Ovary (tissue), 3 donors: ENCODE results near the gene KRT31.

Experiments
- CTCF ChIP-seq, 3 donors: fragments of 450-650 bp in 2 of 3; fragments of 200-600 bp in 1 of 3; IDR thresholded peaks; one replicate each; pipeline versions ENCODE4 v1.5.1 to v1.8.0; 2016 to 2022; ENCODE audit warnings: antibody characterized with exemption in 3 of 3, mild to moderate bottlenecking in 1 of 3
- EP300 ChIP-seq: sonication (generic); formaldehyde crosslinking; IDR thresholded peaks from one replicate; pipeline ENCODE4 v1.6.1; 2017; ENCODE audit warnings: antibody characterized with exemption
- POLR2A ChIP-seq: fragments of 450-650 bp; IDR thresholded peaks from one replicate; pipeline ENCODE4 v1.6.1; 2017; ENCODE audit warnings: antibody characterized with exemption, mild to moderate bottlenecking, moderate library complexity
- donor health status: DM: no; HTN: no; CAD: no.

- TF ChIP-seq POLR2A = no peak
- TF ChIP-seq CTCF (IDR thresholded peaks at IDR 0.05) = no peak
- TF ChIP-seq EP300 = no peak
These were observed 20.2 kb upstream of the KRT31 start for GRCh38 chr17:41417576-41418015.
